Small intestine (tissue), 4 donors: ENCODE measurements around the gene ZNF445. TPM values are rescaled to one million over a fixed set of nuclear protein-coding genes. Genes with fewer than 3 reads are reported as not detected.

Source experiments
- polyA plus RNA-seq, 4 donors: library from polyadenylated mRNA; stranded (reverse) in 3 of 4; unstranded in 1 of 4; fragments of 200-250 nt in 3 of 4; fragments of 120-200 nt in 1 of 4; gene quantifications; one replicate each; pipeline versions ENCODE4 v1.2.1 to v1.2.3, GENCODE V29; 2013
- donor health status: healthy with polysubstance abuse.
- donor health status: Bipolar disorder and iron deficiency.
- donor health status: healthy.

ZNF445 gene
- polyA plus RNA-seq, 4 donors, result 0.89 to 15.3 (median 2.7) TPM

Other genes starting within 250 kb of the ZNF445 start
- not detected for gene TOPAZ1, start 235.8 kb downstream of the ZNF445 start, polyA plus RNA-seq
- gene TCAIM, start 138.9 kb downstream of the ZNF445 start, polyA plus RNA-seq, result 10 to 100 TPM; 10.5 to 42.1 (median 16.2) TPM
- gene ZKSCAN7, start 77.5 kb upstream of the ZNF445 start, polyA plus RNA-seq, result 1 to 10 TPM in 2 of 4 donors, under 1 TPM in 2; 0.22 to 8.1 (median 1.1) TPM
- 1 to 10 TPM in 1 of 4 donors, under 1 TPM in 2, not detected in 1; 0.27 to 4.9 (median 0.51) TPM for gene ZNF660, start 107.3 kb upstream of the ZNF445 start, polyA plus RNA-seq
- 10 to 100 TPM in 1 of 4 donors, 1 to 10 TPM in 3; 5.7 to 23.0 (median 7.6) TPM for gene ZNF197, start 147.4 kb upstream of the ZNF445 start, polyA plus RNA-seq
- 1 to 10 TPM; 3.1 to 7.8 (median 5.0) TPM for gene ZNF35, start 171.1 kb upstream of the ZNF445 start, polyA plus RNA-seq
- gene ZNF502, start 235.0 kb upstream of the ZNF445 start, polyA plus RNA-seq, result 10 to 100 TPM in 1 of 4 donors, 1 to 10 TPM in 3; 1.3 to 10.7 (median 1.8) TPM